ENCODE data around the gene ALDH16A1. TPM values are rescaled to one million over a fixed set of nuclear protein-coding genes. Genes with fewer than 3 reads are reported as not detected.

The ALDH16A1 gene
- total RNA-seq, 1 experiment from 2014 or later: 51.7 TPM

DNA sequence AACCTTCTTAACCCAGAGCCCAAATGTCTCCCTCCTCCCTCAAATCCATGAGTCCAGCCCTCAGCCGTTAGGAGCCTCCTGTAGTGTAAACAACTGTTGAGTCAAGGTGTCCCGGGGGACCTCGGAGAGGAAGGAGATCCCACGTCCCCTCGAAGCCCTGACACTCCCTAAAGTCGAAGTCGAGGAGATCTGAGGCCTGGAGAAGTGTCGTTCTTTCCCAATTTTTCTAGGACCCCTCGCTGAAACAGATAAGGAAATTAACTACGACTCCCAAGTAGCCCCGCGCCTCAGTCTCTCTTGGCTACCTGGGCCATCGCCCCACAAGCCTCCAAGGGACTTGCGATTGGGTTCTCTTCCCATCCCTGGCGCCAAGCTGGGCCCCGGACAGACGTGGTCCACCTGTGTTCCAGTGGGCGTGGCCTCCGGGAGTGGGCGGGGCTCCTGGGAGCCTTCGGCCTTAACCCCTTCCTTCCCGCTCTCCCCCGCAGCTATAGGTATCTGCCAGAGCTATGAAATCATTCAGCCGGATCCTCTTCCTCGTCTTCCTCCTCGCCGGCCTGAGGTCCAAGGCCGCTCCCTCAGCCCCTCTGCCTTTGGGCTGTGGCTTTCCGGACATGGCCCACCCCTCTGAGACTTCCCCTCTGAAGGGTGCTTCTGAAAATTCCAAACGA lies 27.0 kb upstream of the ALDH16A1 start:
- peaks cover 57 to 77% of the 10 kb centered on the region in 2 experiments for H3K4me1 Mint-ChIP-seq

More for the DNA sequence above, 27.0 kb upstream of the ALDH16A1 start:
- Histone ChIP-seq H3K9ac (ENCODE audit: extremely low read depth, insufficient read length, low read length) (no peak overlapping the region), H3K27me3 (ENCODE audit: insufficient read depth, low read length) (peaks cover 32% of the 10 kb centered on the region; the same call in 1 of the 2 replicates), H3K4me1 (ENCODE audit: insufficient read depth, low read length) (peaks cover 2% of the 10 kb centered on the region), H3T11ph (ENCODE audit: low read length) (no peak overlapping the region), H4K91ac (ENCODE audit: insufficient read length, low read depth, low read length) (no peak overlapping the region), H3K18ac (ENCODE audit: insufficient read length, low read depth, low read length) (no peak overlapping the region), H2AFZ (ENCODE audit: low read length) (no peak overlapping the region), H3K4me2 (ENCODE audit: insufficient read depth, insufficient read length, low read length) (peak overlapping the region; percentile 7), H4K5ac (ENCODE audit: insufficient read length, low read depth, low read length) (no peak overlapping the region), H3K23ac (ENCODE audit: insufficient read length, low read depth, low read length) (no peak overlapping the region), H4K8ac (replicated peaks; ENCODE audit: insufficient read length, low read depth, low read length) (no peak overlapping the region), H3K79me2 (ENCODE audit: insufficient read depth, low read length) (no peaks in the 10 kb centered on the region), H2BK12ac (ENCODE audit: insufficient read length, low read depth, low read length) (no peak overlapping the region), H4K20me1 (ENCODE audit: control insufficient read depth, insufficient read depth, insufficient read length) (no peaks in the 10 kb centered on the region), H3K23me2 (ENCODE audit: insufficient read length, low read depth, low read length, poor library complexity, severe bottlenecking) (peaks cover 22% of the 10 kb centered on the region), H3K14ac (ENCODE audit: insufficient read depth, low read length) (no peak overlapping the region), H3K56ac (ENCODE audit: insufficient read length, low read depth, low read length) (no peak overlapping the region), H2BK5ac (ENCODE audit: insufficient read length, low read length) (no peak overlapping the region), H3K79me1 (ENCODE audit: insufficient read depth, low read depth, low read length, poor library complexity, severe bottlenecking) (no peaks in the 10 kb centered on the region), H3K9me3 (ENCODE audit: control insufficient read depth, low read depth, low read length) (no peaks in the 10 kb centered on the region), H2BK120ac (ENCODE audit: low read depth, low read length, poor library complexity, severe bottlenecking) (no peak overlapping the region), H3K4ac (ENCODE audit: low read depth, low read length) (no peak overlapping the region), H2BK15ac (ENCODE audit: low read depth, low read length) (no peak overlapping the region), H2AK5ac (ENCODE audit: insufficient read length, low read length) (no peak overlapping the region), H2BK20ac (ENCODE audit: low read depth, low read length, poor library complexity, severe bottlenecking) (no peak overlapping the region), H3K27ac (ENCODE audit: insufficient read length, low read depth, low read length) (no peak overlapping the region)
- peak; percentile 96 for DNase-seq
- TF ChIP-seq, protein P1, sequence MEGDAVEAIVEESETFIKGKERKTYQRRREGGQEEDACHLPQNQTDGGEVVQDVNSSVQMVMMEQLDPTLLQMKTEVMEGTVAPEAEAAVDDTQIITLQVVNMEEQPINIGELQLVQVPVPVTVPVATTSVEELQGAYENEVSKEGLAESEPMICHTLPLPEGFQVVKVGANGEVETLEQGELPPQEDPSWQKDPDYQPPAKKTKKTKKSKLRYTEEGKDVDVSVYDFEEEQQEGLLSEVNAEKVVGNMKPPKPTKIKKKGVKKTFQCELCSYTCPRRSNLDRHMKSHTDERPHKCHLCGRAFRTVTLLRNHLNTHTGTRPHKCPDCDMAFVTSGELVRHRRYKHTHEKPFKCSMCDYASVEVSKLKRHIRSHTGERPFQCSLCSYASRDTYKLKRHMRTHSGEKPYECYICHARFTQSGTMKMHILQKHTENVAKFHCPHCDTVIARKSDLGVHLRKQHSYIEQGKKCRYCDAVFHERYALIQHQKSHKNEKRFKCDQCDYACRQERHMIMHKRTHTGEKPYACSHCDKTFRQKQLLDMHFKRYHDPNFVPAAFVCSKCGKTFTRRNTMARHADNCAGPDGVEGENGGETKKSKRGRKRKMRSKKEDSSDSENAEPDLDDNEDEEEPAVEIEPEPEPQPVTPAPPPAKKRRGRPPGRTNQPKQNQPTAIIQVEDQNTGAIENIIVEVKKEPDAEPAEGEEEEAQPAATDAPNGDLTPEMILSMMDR (conservative IDR thresholded peaks at IDR 0.05): no peak
- peaks cover 0 to 9% of the 10 kb centered on the region in 2 experiments; a peak in 2 of 5 replicates for H3K9me3 Mint-ChIP-seq
- H3K27me3 Mint-ChIP-seq (ENCODE audit: low read depth): peaks cover 86% of the 10 kb centered on the region
- H3K36me3 Mint-ChIP-seq (ENCODE audit: insufficient read depth in 1 of 3, low read depth in 3 of 3): peaks cover 0 to 6% (median 2%) of the 10 kb centered on the region in 3 experiments; a peak in 4 of 7 replicates
- peak overlapping the region in 1 of 3 experiments; percentile 87; a peak in 2 of 7 replicates for H3K27ac Mint-ChIP-seq
- WGBS (ENCODE audit: extremely low coverage, insufficient read length, low lambda C conversion rate): no CpG with 5 or more reads among the region's 30 CpGs
- peak overlapping the region; percentile 54 to 75 for H3K4me3 Mint-ChIP-seq

Measured in H9 (cell line).